Neural crest cell (in vitro differentiated cells): ENCODE measurements around the gene RPRD1A. TPM values are rescaled to one million over a fixed set of nuclear protein-coding genes. Genes with fewer than 3 reads are reported as not detected.
"Not testable (repeated sequence)": the region's sequence is repeated elsewhere in the genome, so short reads cannot be mapped to it uniquely, and the experiment has no call there.

ENCODE experiments used
- DNase-seq: peaks from one replicate; pipeline ENCODE4 v3.0.0; 2021; ENCODE audit warnings: low read depth, mixed read lengths, low spot score
- H3K27ac Mint-ChIP-seq: one replicate; pipeline ENCODE4 v1.8.0; 2021; ENCODE audit warnings: mild to moderate bottlenecking, mixed read lengths; ENCODE audit not compliant: unreplicated experiment
- H3K27me3 Mint-ChIP-seq: 2 replicates; pipeline ENCODE4 v1.8.0; 2021; ENCODE audit warnings: low read depth, mild to moderate bottlenecking, mixed read lengths
- H3K36me3 Mint-ChIP-seq: 2 replicates; pipeline ENCODE4 v1.8.0; 2021; ENCODE audit warnings: low read depth, mild to moderate bottlenecking, mixed read lengths
- H3K4me1 Mint-ChIP-seq: 2 replicates; pipeline ENCODE4 v1.8.0; 2021; ENCODE audit warnings: mixed read lengths
- H3K4me3 Mint-ChIP-seq: one replicate; pipeline ENCODE4 v1.8.0; 2021; ENCODE audit warnings: mild to moderate bottlenecking, mixed read lengths
- H3K9me3 Mint-ChIP-seq: 2 replicates; pipeline ENCODE4 v1.8.0; 2021; ENCODE audit warnings: mixed read lengths
- total RNA-seq: library from RNA; stranded (reverse); gene quantifications from 2 replicates; pipeline ENCODE4 v1.2.1, GENCODE V29; 2021
- TF ChIP-seq, protein P1 (sequence below): fragments of 200-600 bp; sonication (generic); conservative IDR thresholded peaks from 2 replicates; pipeline ENCODE4 v1.5.0; 2021; ENCODE audit warnings: antibody characterized with exemption, mild to moderate bottlenecking

Gene RPRD1A
- total RNA-seq, 1 donor from 2014 or later: 76.3 TPM

DNA sequence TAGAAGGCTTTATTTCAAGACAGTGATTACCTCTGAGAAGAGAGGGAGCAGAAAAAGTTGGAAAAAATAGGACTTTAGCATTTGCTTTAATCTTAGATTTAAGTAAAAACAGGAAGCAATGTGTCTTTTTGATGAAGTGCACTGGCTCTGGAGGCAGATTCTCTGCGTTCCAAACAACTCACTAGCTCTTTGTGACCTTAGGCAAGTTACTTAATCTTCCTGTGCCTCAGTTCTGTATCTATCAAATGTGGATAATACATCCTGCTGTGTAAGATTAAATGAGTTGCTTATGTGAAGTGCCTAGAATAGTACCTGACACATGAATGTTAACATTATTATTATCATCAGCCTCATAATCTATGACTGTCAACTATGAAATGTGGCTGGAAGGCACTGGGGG is 42.3 kb downstream of the RPRD1A start:
- no peaks in the 10 kb centered on the region for H3K9me3 Mint-ChIP-seq
- H3K27ac Mint-ChIP-seq: no peak overlapping the region
- no peak for DNase-seq
- H3K4me1 Mint-ChIP-seq: peaks cover 4% of the 10 kb centered on the region
- no peak overlapping the region for H3K4me3 Mint-ChIP-seq
- TF ChIP-seq, protein P1, sequence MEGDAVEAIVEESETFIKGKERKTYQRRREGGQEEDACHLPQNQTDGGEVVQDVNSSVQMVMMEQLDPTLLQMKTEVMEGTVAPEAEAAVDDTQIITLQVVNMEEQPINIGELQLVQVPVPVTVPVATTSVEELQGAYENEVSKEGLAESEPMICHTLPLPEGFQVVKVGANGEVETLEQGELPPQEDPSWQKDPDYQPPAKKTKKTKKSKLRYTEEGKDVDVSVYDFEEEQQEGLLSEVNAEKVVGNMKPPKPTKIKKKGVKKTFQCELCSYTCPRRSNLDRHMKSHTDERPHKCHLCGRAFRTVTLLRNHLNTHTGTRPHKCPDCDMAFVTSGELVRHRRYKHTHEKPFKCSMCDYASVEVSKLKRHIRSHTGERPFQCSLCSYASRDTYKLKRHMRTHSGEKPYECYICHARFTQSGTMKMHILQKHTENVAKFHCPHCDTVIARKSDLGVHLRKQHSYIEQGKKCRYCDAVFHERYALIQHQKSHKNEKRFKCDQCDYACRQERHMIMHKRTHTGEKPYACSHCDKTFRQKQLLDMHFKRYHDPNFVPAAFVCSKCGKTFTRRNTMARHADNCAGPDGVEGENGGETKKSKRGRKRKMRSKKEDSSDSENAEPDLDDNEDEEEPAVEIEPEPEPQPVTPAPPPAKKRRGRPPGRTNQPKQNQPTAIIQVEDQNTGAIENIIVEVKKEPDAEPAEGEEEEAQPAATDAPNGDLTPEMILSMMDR: no peak
- H3K27me3 Mint-ChIP-seq: no peaks in the 10 kb centered on the region
- H3K36me3 Mint-ChIP-seq: peaks cover 4% of the 10 kb centered on the region

- not testable (repeated sequence) for H3K27ac Mint-ChIP-seq, H3K27me3 Mint-ChIP-seq
These were observed 43.1 kb downstream of the RPRD1A start for GRCh38 chr18:36024241-36024640.

DNA sequence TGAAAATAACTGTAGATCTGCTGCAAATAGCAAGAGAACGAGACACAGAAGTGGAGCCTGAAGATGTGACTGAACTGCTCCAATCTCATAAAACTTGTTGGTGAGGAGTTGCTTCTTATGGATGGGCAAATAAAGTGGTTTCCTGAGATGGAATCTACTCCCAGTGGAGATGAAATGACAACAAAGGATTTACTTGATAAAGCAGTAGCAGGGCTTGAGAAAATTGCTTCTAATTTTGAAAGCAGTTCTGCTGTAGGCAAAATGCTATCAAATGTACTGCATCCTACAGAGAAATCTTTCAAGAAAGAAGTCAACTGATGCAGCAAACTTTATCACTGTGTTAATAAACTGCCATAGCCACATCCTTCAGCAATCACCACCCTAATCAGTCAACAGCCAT is 44.0 kb downstream of the RPRD1A start:
- TF ChIP-seq, protein P1: no peak
- Mint-ChIP-seq H3K27me3 (no peaks in the 10 kb centered on the region), H3K36me3 (peaks cover 4% of the 10 kb centered on the region), H3K4me1 (peaks cover 4% of the 10 kb centered on the region), H3K9me3 (no peaks in the 10 kb centered on the region), H3K4me3 (no peak overlapping the region), H3K27ac (no peak overlapping the region)
- DNase-seq: no peak

More at GRCh38 chr18:36024241-36024640, 43.1 kb downstream of the RPRD1A start:
- H3K4me3 Mint-ChIP-seq, H3K4me1 Mint-ChIP-seq, H3K36me3 Mint-ChIP-seq, DNase-seq, H3K9me3 Mint-ChIP-seq: not testable (repeated sequence)

DNA sequence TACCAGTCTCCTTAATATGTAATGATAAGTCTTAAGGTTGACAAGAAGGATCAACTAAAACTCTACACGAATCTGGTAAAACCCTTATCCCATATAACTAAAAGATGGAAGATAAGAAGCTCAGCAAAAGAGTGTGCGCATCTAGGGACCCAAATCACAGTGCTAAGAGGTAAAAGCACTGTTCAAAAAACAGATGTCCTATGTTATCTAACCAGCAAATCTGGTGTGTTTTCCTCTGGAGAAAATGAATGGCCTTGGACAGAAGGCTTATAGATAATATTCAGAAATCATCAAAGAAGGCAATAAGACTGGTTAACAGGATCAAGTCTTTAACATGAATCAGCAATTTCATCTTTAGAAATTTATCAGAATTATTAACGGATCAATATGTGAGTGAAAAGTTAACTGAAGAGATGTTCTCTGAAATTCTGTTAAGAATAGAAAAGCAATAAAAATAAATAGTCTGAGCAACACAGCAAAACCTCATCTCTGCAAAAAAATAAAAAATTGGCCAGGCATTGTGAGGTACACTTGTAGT is 47.1 kb downstream of the RPRD1A start:
- Mint-ChIP-seq H3K27ac (no peak overlapping the region), H3K4me3 (no peak overlapping the region), H3K9me3 (no peaks in the 10 kb centered on the region), H3K36me3 (peaks cover 3% of the 10 kb centered on the region), H3K4me1 (peaks cover 10% of the 10 kb centered on the region), H3K27me3 (no peaks in the 10 kb centered on the region)
- TF ChIP-seq, protein P1: no peak
- no peak for DNase-seq

DNA sequence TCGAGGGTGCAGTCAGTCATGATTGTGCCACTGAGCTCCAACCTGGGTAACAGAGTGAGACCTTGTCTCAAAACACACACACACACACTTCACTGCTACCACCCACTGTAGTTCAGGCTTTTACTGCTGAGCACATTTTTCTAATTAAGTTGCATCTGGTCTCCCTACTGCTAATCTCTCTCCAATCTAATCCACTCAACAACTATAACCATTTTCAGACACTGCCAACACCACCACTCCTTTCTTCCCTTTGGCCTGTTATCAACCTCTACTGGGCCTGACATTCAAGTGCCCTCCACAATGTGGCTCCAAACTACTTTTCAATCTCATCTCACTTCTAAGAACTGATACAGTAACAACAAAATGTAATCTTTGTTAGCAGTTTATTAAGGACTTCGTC is 50.1 kb downstream of the RPRD1A start:
- peaks cover 5% of the 10 kb centered on the region for H3K36me3 Mint-ChIP-seq
- H3K9me3 Mint-ChIP-seq: no peaks in the 10 kb centered on the region
- peaks cover 6% of the 10 kb centered on the region for H3K4me1 Mint-ChIP-seq
- TF ChIP-seq, protein P1: no peak
- DNase-seq: no peak
- H3K4me3 Mint-ChIP-seq: no peak overlapping the region
- H3K27me3 Mint-ChIP-seq: no peaks in the 10 kb centered on the region
- H3K27ac Mint-ChIP-seq: no peak overlapping the region

- H3K9me3 Mint-ChIP-seq: no peaks in the 10 kb centered on the region
- no peak for DNase-seq
- H3K4me3 Mint-ChIP-seq: no peak overlapping the region
- H3K27ac Mint-ChIP-seq: no peak overlapping the region
- no peaks in the 10 kb centered on the region for H3K27me3 Mint-ChIP-seq
- TF ChIP-seq, protein P1: no peak
- H3K36me3 Mint-ChIP-seq: peaks cover 5% of the 10 kb centered on the region
- peaks cover 6% of the 10 kb centered on the region for H3K4me1 Mint-ChIP-seq
These were observed 51.7 kb downstream of the RPRD1A start for GRCh38 chr18:36015629-36016028.
